Hepatocyte (in vitro differentiated cells): ENCODE measurements around the gene XPNPEP1. TPM values are rescaled to one million over a fixed set of nuclear protein-coding genes. Genes with fewer than 3 reads are reported as not detected.

Source experiments
- DNase-seq: peaks from one replicate; pipeline ENCODE4 v3.0.0-alpha.2; 2016; ENCODE audit warnings: low spot score
- H2AFZ ChIP-seq: fragments of 200-600 bp; sonication (generic); 2 replicates; pipeline ENCODE4 v1.6.0; 2016; ENCODE audit warnings: antibody characterized with exemption, mild to moderate bottlenecking
- H3K27ac ChIP-seq: fragments of 200-600 bp; sonication (generic); 2 replicates; pipeline ENCODE4 v1.5.1; 2016; ENCODE audit warnings: mild to moderate bottlenecking
- H3K27me3 ChIP-seq: fragments of 200-600 bp; sonication (generic); 2 replicates; pipeline ENCODE4 v1.6.1; 2016
- H3K36me3 ChIP-seq: fragments of 200-600 bp; sonication (generic); replicated peaks from 2 replicates; pipeline ENCODE4 v1.5.1; 2016; ENCODE audit warnings: low read depth; ENCODE audit not compliant: insufficient read depth
- H3K4me1 ChIP-seq: fragments of 200-600 bp; sonication (generic); 2 replicates; pipeline ENCODE4 v1.5.1; 2016; ENCODE audit warnings: mild to moderate bottlenecking, moderate library complexity; ENCODE audit not compliant: insufficient read depth
- H3K4me2 ChIP-seq: fragments of 200-600 bp; sonication (generic); 2 replicates; pipeline ENCODE4 v1.6.0; 2016
- H3K4me3 ChIP-seq: fragments of 200-600 bp; sonication (generic); 2 replicates; pipeline ENCODE4 v1.5.1; 2016; ENCODE audit warnings: mild to moderate bottlenecking
- H3K79me2 ChIP-seq: fragments of 200-600 bp; sonication (generic); 2 replicates; pipeline ENCODE4 v1.6.0; 2017; ENCODE audit warnings: mild to moderate bottlenecking
- H3K9me2 ChIP-seq: fragments of 200-600 bp; sonication (generic); replicated peaks from 2 replicates; pipeline ENCODE4 v1.6.0; 2017; ENCODE audit warnings: mild to moderate bottlenecking; ENCODE audit not compliant: insufficient read depth
- H3K9me3 ChIP-seq: fragments of 200-600 bp; sonication (generic); 2 replicates; pipeline ENCODE4 v1.5.1; 2016; ENCODE audit warnings: low read depth, mild to moderate bottlenecking
- H4K20me1 ChIP-seq: fragments of 200-600 bp; sonication (generic); 2 replicates; pipeline ENCODE4 v1.6.0; 2016; ENCODE audit warnings: mild to moderate bottlenecking; ENCODE audit not compliant: insufficient read depth, poor library complexity, severe bottlenecking
- EZH2 ChIP-seq: fragments of 200-600 bp; sonication (generic); IDR thresholded peaks from 2 replicates; pipeline ENCODE4 v1.6.1; 2016; ENCODE audit warnings: antibody characterized with exemption, mild to moderate bottlenecking, borderline replicate concordance
- EZH2phosphoT487 ChIP-seq: fragments of 200-600 bp; sonication (generic); IDR thresholded peaks from one replicate; pipeline ENCODE4 v1.6.1; 2018; ENCODE audit warnings: antibody characterized with exemption, mild to moderate bottlenecking, low read depth, moderate library complexity; ENCODE audit not compliant: unreplicated experiment, severe bottlenecking
- WGBS: methylation state at CpG from one replicate; pipeline ENCODE4 v1.1.6; 2016; ENCODE audit warnings: low lambda C conversion rate; ENCODE audit errors: missing lambda C conversion rate; 5-methylcytosine and 5-hydroxymethylcytosine counted together
- polyA plus RNA-seq: library from polyadenylated mRNA; unstranded; fragments of >200 nt; fragmentation: Nextera tagmentation; extraction: Ambion mirVana; gene quantifications from 2 replicates; pipeline ENCODE4 v1.2.1, GENCODE V29; 2016
- total RNA-seq: library from RNA; depleted of rRNA; stranded (reverse); fragments of >200 nt; gene quantifications from 2 replicates; pipeline ENCODE4 v1.2.3, GENCODE V29; 2014
- TF ChIP-seq, protein P1 (sequence below): fragments of 200-600 bp; sonication (generic); IDR thresholded peaks from 2 replicates; pipeline ENCODE4 v1.5.1; 2016; ENCODE audit warnings: antibody characterized with exemption, mild to moderate bottlenecking; ENCODE audit not compliant: poor library complexity

Gene XPNPEP1
- total and polyA plus RNA-seq, 2 experiments from 2014 or later: 55.5 to 99.4 TPM

DNA sequence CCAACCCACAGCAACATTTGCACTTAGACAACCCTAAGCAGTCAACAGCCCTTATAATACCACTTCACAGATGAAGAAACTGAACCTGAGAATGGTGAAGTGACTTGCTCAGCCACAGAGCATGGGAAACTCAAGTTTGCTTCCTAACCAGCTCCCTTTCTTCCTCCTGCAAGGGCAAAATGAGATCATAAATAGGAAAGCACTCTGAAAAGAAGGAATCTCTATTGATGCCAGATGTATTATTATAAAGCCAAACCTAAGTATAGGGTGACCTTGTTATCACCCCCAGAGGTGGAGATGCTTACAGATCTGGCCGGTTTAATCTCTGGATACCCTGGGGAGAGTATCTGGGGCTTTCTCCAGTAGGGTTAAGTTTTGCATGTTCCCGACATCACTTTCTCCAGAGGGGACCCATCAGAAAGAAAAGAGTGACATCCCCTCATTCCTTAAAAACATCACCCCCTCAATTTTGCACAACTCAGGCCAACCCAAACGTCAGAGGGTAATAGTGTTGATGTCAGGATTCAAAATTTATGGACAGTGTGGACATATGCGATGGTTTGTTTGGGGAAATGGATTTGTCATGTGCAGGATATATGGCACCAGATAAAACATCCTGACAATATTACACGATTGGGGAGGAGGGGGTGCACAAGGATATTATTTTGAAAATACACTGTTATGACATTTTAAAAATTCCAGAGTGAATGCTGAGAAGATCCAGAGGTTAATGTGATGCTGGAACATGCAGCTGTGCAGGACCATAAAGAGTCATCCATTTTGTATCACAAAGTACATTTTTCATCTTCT lies 24.0 kb upstream of the XPNPEP1 start:
- no peak overlapping the region for H3K27ac ChIP-seq
- no peak for TF ChIP-seq EZH2
- no peak for TF ChIP-seq EZH2phosphoT487
- TF ChIP-seq, protein P1, sequence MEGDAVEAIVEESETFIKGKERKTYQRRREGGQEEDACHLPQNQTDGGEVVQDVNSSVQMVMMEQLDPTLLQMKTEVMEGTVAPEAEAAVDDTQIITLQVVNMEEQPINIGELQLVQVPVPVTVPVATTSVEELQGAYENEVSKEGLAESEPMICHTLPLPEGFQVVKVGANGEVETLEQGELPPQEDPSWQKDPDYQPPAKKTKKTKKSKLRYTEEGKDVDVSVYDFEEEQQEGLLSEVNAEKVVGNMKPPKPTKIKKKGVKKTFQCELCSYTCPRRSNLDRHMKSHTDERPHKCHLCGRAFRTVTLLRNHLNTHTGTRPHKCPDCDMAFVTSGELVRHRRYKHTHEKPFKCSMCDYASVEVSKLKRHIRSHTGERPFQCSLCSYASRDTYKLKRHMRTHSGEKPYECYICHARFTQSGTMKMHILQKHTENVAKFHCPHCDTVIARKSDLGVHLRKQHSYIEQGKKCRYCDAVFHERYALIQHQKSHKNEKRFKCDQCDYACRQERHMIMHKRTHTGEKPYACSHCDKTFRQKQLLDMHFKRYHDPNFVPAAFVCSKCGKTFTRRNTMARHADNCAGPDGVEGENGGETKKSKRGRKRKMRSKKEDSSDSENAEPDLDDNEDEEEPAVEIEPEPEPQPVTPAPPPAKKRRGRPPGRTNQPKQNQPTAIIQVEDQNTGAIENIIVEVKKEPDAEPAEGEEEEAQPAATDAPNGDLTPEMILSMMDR: no peak
- WGBS: 57% methylated on average over 5 of the region's 5 CpGs

DNA sequence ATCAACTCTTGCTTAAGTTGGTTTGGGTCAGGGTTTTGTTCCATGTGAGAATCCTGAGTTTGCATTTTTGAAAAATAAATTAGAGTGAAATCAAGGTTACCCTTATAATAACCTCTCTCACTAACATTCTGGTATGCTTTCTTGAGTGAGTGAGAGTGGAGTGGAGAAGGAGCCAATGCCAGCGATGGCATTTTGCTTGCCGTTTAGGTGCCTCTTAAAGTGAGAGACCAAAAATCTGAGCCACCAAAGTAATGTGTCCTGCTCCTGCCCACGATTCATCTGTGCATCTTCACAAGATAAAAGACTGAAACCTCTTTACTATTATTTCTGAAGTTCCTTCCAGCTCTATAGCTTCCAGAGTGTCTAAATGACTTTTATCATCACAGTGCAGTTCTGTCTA lies 23.4 kb upstream of the XPNPEP1 start:
- TF ChIP-seq EZH2phosphoT487 (no peak), EZH2 (no peak)
- TF ChIP-seq, protein P1: no peak
- no peaks in the 10 kb centered on the region for H3K27me3 ChIP-seq

More for the DNA sequence above, 24.0 kb upstream of the XPNPEP1 start:
- H3K36me3 ChIP-seq: no peaks in the 10 kb centered on the region
- no peaks in the 10 kb centered on the region for H3K4me1 ChIP-seq
- no peaks in the 10 kb centered on the region for H3K9me3 ChIP-seq
- H4K20me1 ChIP-seq: no peaks in the 10 kb centered on the region
- no peaks in the 10 kb centered on the region for H3K79me2 ChIP-seq
- no peaks in the 10 kb centered on the region for H3K27me3 ChIP-seq
- no peak for DNase-seq
- no peaks in the 10 kb centered on the region for H3K9me2 ChIP-seq
- H3K4me3 ChIP-seq: no peak overlapping the region
- H2AFZ ChIP-seq: no peak overlapping the region
- H3K4me2 ChIP-seq: no peak overlapping the region

DNA sequence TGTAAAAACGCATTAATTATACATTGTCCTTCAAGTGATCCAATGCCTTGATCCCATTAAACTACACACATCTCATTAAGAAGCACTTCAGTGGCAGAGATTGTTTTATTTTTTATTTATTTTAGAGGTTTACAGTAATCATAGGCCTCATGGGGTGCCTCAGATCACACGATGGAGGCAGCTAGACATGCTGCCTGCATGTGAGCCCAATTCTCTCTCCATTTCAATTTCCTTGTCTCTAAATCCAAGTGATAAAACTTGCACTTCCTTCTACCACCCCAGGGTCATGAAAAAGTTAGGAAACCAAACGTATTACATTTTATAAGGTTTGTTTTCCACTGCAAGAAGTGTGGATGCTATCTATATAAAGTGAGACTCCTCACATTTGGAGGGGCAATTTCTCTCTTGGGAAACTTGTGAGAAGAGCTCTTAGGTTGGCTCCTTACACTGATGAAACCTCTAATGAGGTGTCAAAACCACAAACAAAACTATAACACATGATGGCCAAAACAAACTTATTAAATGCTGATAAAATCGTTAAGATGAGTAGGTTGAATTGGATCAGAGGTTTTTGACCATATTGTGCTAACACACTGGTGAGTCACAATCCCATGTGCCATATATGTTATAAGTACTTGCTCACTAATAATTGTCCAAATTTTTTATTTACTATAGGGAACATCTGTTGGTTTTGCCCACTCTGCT lies 22.3 kb upstream of the XPNPEP1 start:
- H2AFZ ChIP-seq: no peak overlapping the region
- no peaks in the 10 kb centered on the region for H3K36me3 ChIP-seq
- no peaks in the 10 kb centered on the region for H3K9me2 ChIP-seq
- no peaks in the 10 kb centered on the region for H3K27me3 ChIP-seq
- TF ChIP-seq EZH2: no peak
- TF ChIP-seq, protein P1: no peak
- TF ChIP-seq EZH2phosphoT487: no peak
- no peak for DNase-seq
- H3K4me1 ChIP-seq: no peaks in the 10 kb centered on the region
- no peak overlapping the region for H3K27ac ChIP-seq
- 71% methylated on average over 4 of the region's 4 CpGs for WGBS
- H3K4me2 ChIP-seq: no peak overlapping the region
- no peaks in the 10 kb centered on the region for H4K20me1 ChIP-seq
- H3K79me2 ChIP-seq: no peaks in the 10 kb centered on the region
- no peaks in the 10 kb centered on the region for H3K9me3 ChIP-seq
- H3K4me3 ChIP-seq: no peak overlapping the region

More for the DNA sequence above, 23.4 kb upstream of the XPNPEP1 start:
- H3K27ac ChIP-seq: no peak overlapping the region
- H2AFZ ChIP-seq: no peak overlapping the region
- 77% methylated on average over 3 of the region's 3 CpGs for WGBS
- no peak for DNase-seq
- no peaks in the 10 kb centered on the region for H3K36me3 ChIP-seq
- no peaks in the 10 kb centered on the region for H3K9me2 ChIP-seq
- H4K20me1 ChIP-seq: no peaks in the 10 kb centered on the region
- H3K4me3 ChIP-seq: no peak overlapping the region
- no peaks in the 10 kb centered on the region for H3K4me1 ChIP-seq
- H3K4me2 ChIP-seq: no peak overlapping the region
- H3K79me2 ChIP-seq: no peaks in the 10 kb centered on the region
- no peaks in the 10 kb centered on the region for H3K9me3 ChIP-seq
